Body of pancreas (tissue), 4 donors: ENCODE measurements around the gene EMP2.

Source experiments
- CTCF ChIP-seq, 7 experiments: fragments of 450-650 bp in 4 of 7; fragments of 200-600 bp in 3 of 7; sonication (generic) in 3 of 7; IDR thresholded peaks; one replicate each; pipeline ENCODE4 v1.5.1; 2016 to 2019; ENCODE audit warnings: antibody characterized with exemption in 7 of 7
- POLR2A ChIP-seq, 3 donors: fragments of 450-650 bp; IDR thresholded peaks; one replicate each; pipeline ENCODE4 v1.6.1; 2016; ENCODE audit warnings: antibody characterized with exemption in 3 of 3, mild to moderate bottlenecking in 2 of 3

GRCh38 chr16:10605636-10606035 is 25.2 kb upstream of the EMP2 start:
- TF ChIP-seq POLR2A (IDR thresholded peaks at IDR 0.05), result no peak
- TF ChIP-seq CTCF (IDR thresholded peaks at IDR 0.05), result no peak
